Measurements from ENCODE around the gene OR51M1.

The OR51M1 gene

GRCh38 chr11:5390210-5390609 lies 6.6 kb downstream of the OR51M1 start:
- Histone ChIP-seq H3K27me3 (ENCODE audit: insufficient read depth, poor library complexity, severe bottlenecking) (no peaks in the 10 kb centered on the region), H3K27ac (replicated peaks) (no peak overlapping the region), H3K4me3 (replicated peaks; ENCODE audit: insufficient read depth, low read length) (no peak overlapping the region)
- TF ChIP-seq SPI1 (IDR thresholded peaks at IDR 0.05; ENCODE audit: borderline replicate concordance, low read depth) (no peak), GABPA (IDR thresholded peaks at IDR 0.05; ENCODE audit: low read depth) (no peak), POLR2AphosphoS5 (IDR thresholded peaks at IDR 0.05; ENCODE audit: low read depth) (no peak)
- TF ChIP-seq, protein P1, sequence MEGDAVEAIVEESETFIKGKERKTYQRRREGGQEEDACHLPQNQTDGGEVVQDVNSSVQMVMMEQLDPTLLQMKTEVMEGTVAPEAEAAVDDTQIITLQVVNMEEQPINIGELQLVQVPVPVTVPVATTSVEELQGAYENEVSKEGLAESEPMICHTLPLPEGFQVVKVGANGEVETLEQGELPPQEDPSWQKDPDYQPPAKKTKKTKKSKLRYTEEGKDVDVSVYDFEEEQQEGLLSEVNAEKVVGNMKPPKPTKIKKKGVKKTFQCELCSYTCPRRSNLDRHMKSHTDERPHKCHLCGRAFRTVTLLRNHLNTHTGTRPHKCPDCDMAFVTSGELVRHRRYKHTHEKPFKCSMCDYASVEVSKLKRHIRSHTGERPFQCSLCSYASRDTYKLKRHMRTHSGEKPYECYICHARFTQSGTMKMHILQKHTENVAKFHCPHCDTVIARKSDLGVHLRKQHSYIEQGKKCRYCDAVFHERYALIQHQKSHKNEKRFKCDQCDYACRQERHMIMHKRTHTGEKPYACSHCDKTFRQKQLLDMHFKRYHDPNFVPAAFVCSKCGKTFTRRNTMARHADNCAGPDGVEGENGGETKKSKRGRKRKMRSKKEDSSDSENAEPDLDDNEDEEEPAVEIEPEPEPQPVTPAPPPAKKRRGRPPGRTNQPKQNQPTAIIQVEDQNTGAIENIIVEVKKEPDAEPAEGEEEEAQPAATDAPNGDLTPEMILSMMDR (IDR thresholded peaks at IDR 0.05; ENCODE audit: insufficient read depth, low read length): no peak
- TF ChIP-seq, protein P2, sequence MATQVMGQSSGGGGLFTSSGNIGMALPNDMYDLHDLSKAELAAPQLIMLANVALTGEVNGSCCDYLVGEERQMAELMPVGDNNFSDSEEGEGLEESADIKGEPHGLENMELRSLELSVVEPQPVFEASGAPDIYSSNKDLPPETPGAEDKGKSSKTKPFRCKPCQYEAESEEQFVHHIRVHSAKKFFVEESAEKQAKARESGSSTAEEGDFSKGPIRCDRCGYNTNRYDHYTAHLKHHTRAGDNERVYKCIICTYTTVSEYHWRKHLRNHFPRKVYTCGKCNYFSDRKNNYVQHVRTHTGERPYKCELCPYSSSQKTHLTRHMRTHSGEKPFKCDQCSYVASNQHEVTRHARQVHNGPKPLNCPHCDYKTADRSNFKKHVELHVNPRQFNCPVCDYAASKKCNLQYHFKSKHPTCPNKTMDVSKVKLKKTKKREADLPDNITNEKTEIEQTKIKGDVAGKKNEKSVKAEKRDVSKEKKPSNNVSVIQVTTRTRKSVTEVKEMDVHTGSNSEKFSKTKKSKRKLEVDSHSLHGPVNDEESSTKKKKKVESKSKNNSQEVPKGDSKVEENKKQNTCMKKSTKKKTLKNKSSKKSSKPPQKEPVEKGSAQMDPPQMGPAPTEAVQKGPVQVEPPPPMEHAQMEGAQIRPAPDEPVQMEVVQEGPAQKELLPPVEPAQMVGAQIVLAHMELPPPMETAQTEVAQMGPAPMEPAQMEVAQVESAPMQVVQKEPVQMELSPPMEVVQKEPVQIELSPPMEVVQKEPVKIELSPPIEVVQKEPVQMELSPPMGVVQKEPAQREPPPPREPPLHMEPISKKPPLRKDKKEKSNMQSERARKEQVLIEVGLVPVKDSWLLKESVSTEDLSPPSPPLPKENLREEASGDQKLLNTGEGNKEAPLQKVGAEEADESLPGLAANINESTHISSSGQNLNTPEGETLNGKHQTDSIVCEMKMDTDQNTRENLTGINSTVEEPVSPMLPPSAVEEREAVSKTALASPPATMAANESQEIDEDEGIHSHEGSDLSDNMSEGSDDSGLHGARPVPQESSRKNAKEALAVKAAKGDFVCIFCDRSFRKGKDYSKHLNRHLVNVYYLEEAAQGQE (IDR thresholded peaks at IDR 0.05; ENCODE audit: insufficient replicate concordance, low read depth): no peak
- DNase-seq (ENCODE audit: low read depth in 1 of 2, low spot score in 1 of 2): no peak

DNA sequence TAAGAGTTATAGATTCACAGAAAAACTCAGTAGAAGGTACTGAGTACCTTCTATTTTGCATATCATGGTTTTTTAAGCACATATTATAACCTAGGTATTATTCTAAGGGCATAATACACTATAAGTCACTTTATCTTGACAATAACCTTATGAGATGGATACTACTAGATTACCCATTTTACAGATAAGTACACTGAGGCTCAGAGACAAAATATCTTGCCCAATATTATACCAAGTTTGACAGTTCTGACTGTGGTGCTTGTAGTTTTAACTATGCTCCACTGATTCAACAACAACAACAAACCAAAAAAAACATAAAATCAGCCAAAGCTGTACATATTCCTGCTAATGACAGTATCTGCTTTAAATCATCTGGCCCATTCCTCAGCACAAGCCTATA lies 10.5 kb downstream of the OR51M1 start:
- Histone ChIP-seq H3K27me3 (ENCODE audit: insufficient read depth, poor library complexity, severe bottlenecking) (no peaks in the 10 kb centered on the region), H3K4me3 (replicated peaks; ENCODE audit: insufficient read depth, low read length) (no peak overlapping the region), H3K27ac (replicated peaks) (no peak overlapping the region)
- no peak for DNase-seq (ENCODE audit: low read depth in 1 of 2, low spot score in 1 of 2)
- TF ChIP-seq, protein P2 (IDR thresholded peaks at IDR 0.05; ENCODE audit: insufficient replicate concordance, low read depth): no peak
- no peak for TF ChIP-seq GABPA (IDR thresholded peaks at IDR 0.05; ENCODE audit: low read depth)
- no peak for TF ChIP-seq SPI1 (IDR thresholded peaks at IDR 0.05; ENCODE audit: borderline replicate concordance, low read depth)
- TF ChIP-seq, protein P1 (IDR thresholded peaks at IDR 0.05; ENCODE audit: insufficient read depth, low read length): no peak
- TF ChIP-seq POLR2AphosphoS5 (IDR thresholded peaks at IDR 0.05; ENCODE audit: low read depth): no peak

- H3K4me3 ChIP-seq (replicated peaks; ENCODE audit: insufficient read depth, low read length): no peak overlapping the region
- no peak overlapping the region for H3K27ac ChIP-seq (replicated peaks)
- TF ChIP-seq, protein P1 (IDR thresholded peaks at IDR 0.05; ENCODE audit: insufficient read depth, low read length): no peak
- TF ChIP-seq POLR2AphosphoS5 (IDR thresholded peaks at IDR 0.05; ENCODE audit: low read depth) (no peak), SPI1 (IDR thresholded peaks at IDR 0.05; ENCODE audit: borderline replicate concordance, low read depth) (no peak), GABPA (IDR thresholded peaks at IDR 0.05; ENCODE audit: low read depth) (no peak)
- TF ChIP-seq, protein P2 (IDR thresholded peaks at IDR 0.05; ENCODE audit: insufficient replicate concordance, low read depth): no peak
- DNase-seq (ENCODE audit: low read depth in 1 of 2, low spot score in 1 of 2): no peak
- no peaks in the 10 kb centered on the region for H3K27me3 ChIP-seq (ENCODE audit: insufficient read depth, poor library complexity, severe bottlenecking)
Measured at GRCh38 chr11:5398936-5399335, 15.3 kb downstream of the OR51M1 start.

Measured in HL-60 (cell line).